Fibroblast of upper back skin (primary cell): ENCODE data around the gene PRIMPOL.
"Not testable (repeated sequence)": the region's sequence is repeated elsewhere in the genome, so short reads cannot be mapped to it uniquely, and the experiment has no call there.

Experiments used
- DNase-seq: peaks from one replicate; pipeline ENCODE4 v3.0.0-alpha.2; 2013

PRIMPOL gene

GRCh38 chr4:184715526-184715925 is 66.0 kb downstream of the PRIMPOL start:
- no peak for DNase-seq

- DNase-seq = no peak
Observed at GRCh38 chr4:184719407-184719806, 69.9 kb downstream of the PRIMPOL start.

GRCh38 chr4:184721254-184721653 is 71.7 kb downstream of the PRIMPOL start:
- DNase-seq = no peak

DNA sequence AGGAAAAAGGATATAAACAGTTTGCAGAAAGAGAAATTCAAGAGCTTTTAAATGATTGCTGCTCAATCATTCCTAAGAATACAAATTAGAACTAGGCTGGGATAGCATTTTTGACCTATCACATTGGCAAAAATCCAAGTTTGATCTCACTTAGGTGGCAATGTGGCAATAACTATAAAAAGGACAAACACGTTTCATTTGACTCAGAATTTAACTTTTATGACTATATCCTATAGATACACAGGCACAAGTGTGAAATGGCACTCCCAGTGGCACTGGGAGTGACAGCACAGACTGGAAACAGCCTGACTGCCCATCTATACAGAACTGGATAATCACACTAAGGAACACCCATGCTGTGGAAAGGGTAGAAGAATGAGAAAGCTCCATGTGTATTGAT is 73.3 kb downstream of the PRIMPOL start:
- no peak for DNase-seq

- DNase-seq = no peak
Observed at GRCh38 chr4:184727430-184727829, 77.9 kb downstream of the PRIMPOL start.

DNA sequence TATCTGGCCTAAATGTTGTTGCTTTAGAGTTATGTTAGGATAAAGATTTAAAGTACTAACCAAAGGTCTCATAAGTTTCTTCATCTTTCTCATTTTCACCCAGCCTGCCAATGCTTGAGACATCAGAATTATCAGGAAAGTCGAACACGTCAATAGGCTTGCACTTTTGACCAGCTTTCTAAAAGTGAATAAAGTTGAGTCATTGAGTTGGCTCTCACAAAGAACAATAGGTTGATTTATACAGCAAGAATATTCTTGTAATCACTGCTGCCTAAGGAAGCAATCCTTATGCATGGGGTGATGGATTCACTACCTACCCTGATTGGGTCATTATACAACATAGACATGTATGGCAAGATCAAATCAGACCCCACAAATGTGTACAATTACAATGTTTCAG is 79.3 kb downstream of the PRIMPOL start:
- no peak for DNase-seq

DNA sequence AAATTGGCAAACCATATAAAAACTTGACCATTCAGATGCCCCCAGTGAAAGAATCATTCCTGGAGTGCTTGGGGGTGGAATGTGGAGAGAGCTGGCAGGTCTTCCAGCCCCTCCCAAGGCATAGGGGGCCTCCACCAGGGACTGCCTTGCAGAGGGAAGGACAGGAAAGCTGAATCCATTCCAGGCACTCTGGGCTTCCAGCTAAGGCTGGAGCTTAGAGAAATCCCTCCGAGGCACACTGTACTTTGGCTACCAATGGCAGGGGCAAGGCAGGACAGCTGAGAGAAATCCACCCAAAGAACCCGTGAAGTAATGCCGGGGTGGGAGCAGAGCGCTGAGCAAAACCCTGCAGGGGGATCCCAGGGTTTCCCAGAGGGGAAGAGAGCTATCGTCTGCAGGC is 80.4 kb downstream of the PRIMPOL start:
- DNase-seq = no peak

GRCh38 chr4:184731056-184731455 is 81.5 kb downstream of the PRIMPOL start:
- DNase-seq = no peak

DNA sequence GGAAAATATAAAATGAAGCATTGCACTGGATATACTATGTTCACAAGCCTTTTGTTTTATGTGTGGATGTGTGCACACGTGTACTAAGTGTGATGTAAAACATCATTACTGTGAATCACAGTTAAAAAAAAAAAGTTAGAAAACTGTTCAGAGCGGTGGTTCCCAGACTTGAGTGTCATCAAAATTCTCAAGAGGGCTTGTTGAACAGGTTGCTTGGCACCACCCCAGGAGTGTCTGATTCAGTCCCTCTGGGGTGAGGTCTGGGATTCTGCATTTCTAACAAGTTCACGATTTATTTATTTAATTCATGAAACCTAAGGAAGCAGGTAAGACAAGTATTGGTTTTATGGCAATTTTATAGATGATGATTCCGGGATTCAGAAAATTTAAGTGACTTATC is 82.6 kb downstream of the PRIMPOL start:
- peak; percentile 7 for DNase-seq

GRCh38 chr4:184733654-184734524 is 84.4 kb downstream of the PRIMPOL start, which contains the start of gene CENPU:
TSS of gene CENPU (minus strand) at chr4:184734096. CDS start at chr4:184734062, 34 bp downstream.
- peak; percentile 99 for DNase-seq

- DNase-seq = no peak
Observed at GRCh38 chr4:184734758-184735157, 85.2 kb downstream of the PRIMPOL start.

GRCh38 chr4:184739575-184739974 is 90.0 kb downstream of the PRIMPOL start:
- not testable (repeated sequence) for DNase-seq

GRCh38 chr4:184740980-184741391 is 91.4 kb downstream of the PRIMPOL start:
- DNase-seq = no peak

GRCh38 chr4:184741651-184742050 is 92.1 kb downstream of the PRIMPOL start:
- DNase-seq = not testable (repeated sequence)

DNA sequence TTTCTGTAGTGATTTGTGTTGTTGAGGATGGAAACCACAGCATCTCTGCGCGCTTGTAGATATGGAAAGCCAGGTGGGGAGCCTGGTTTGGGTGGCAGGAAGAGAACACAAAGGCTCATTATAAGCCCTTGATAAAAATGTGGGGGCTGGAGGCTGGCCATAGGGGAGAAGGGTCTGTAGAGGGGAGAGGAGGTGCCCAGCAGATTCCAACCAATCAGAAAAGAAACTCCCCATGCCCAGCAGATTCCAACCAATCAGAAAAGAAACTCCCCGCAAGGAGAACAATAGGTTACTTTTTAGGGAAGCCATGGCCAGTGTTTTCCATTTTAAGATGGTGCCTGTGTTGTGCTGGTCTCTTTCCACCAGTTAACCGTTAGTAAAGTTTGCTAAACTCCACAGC is 94.1 kb downstream of the PRIMPOL start:
- DNase-seq = no peak

GRCh38 chr4:184744236-184744635 is 94.7 kb downstream of the PRIMPOL start:
- DNase-seq = no peak
